H1 (cell line): Measurements from ENCODE around the gene MSI2.

Experiments used
- CEBPB ChIP-seq: IDR thresholded peaks from 2 replicates; pipeline ENCODE4 v1.6.1; 2012; ENCODE audit warnings: low read depth, low read length
- EP300 ChIP-seq, 2 experiments: IDR thresholded peaks; 1 replicate in 1 of 2; 2 replicates in 1 of 2; pipeline ENCODE4 v1.6.1; 2011 to 2012; ENCODE audit warnings: low read depth in 2 of 2, low read length in 2 of 2, mild to moderate bottlenecking in 2 of 2, borderline replicate concordance in 1 of 2, inconsistent platforms in 1 of 2, moderate library complexity in 1 of 2
- TF ChIP-seq, protein P1 (sequence below), 3 experiments: IDR thresholded peaks; 1 replicate in 2 of 3; 2 replicates in 1 of 3; pipeline versions ENCODE4 v1.5.1 to v1.6.1; 2011; ENCODE audit warnings: low read length in 3 of 3, mild to moderate bottlenecking in 3 of 3, inconsistent platforms in 2 of 3, low read depth in 1 of 3, moderate library complexity in 1 of 3; ENCODE audit not compliant: insufficient read depth in 1 of 3; ENCODE audit errors: control extremely low read depth in 1 of 3

DNA sequence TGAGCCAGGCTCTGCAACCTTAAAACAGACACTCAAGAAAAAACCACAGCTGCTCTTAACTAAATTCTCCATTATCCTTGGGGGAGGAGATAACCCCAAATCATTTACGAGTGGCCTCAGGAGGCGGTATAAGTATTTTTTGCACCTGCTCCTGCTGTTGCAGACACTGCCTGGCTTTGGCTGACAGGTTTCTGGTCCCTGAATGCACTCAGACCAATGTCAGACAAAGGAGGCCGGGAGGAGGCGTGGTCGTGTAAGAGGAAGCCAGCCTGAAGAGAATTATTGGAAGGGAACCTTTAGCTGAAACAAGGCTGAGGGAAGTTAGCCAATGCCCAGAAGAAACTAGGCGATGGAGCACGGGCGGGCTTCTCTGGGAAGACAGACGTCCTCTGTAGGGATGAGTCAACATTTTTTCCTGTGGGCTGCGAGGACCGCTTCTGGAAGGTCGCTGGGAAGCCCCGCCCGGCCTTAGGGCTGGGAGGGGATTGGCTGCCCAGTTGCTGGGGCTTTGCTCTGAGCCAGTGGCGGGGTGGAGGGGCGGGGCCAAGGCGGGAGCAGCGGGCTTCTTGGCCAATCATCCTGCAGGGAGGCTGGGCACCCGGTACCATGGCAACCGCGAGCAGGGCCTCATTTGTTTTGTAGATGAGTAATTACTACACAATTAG is 406.5 kb downstream of the MSI2 start:
- TF ChIP-seq CEBPB (no peak), EP300 (IDR thresholded peaks at IDR 0.05; ENCODE audit: borderline replicate concordance in 1 of 2, low read depth in 2 of 2, low read length in 2 of 2) (no peak)
- TF ChIP-seq, protein P1, sequence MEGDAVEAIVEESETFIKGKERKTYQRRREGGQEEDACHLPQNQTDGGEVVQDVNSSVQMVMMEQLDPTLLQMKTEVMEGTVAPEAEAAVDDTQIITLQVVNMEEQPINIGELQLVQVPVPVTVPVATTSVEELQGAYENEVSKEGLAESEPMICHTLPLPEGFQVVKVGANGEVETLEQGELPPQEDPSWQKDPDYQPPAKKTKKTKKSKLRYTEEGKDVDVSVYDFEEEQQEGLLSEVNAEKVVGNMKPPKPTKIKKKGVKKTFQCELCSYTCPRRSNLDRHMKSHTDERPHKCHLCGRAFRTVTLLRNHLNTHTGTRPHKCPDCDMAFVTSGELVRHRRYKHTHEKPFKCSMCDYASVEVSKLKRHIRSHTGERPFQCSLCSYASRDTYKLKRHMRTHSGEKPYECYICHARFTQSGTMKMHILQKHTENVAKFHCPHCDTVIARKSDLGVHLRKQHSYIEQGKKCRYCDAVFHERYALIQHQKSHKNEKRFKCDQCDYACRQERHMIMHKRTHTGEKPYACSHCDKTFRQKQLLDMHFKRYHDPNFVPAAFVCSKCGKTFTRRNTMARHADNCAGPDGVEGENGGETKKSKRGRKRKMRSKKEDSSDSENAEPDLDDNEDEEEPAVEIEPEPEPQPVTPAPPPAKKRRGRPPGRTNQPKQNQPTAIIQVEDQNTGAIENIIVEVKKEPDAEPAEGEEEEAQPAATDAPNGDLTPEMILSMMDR (IDR thresholded peaks at IDR 0.05; ENCODE audit: control extremely low read depth in 1 of 3, insufficient read depth in 1 of 3, low read depth in 1 of 3, low read length in 3 of 3), result no peak
